DMS 273 (cell line): ENCODE measurements around the gene PDE6A.
"Not testable (repeated sequence)": the region's sequence is repeated elsewhere in the genome, so short reads cannot be mapped to it uniquely, and the experiment has no call there.

Experiments used
- DNase-seq: peaks from one replicate; lab custom pipeline; 2025; ENCODE audit not compliant: unreplicated experiment; lab: John Stamatoyannopoulos, UW

The PDE6A gene

GRCh38 chr5:149953436-149954121 lies 9.0 kb upstream of the PDE6A start:
- no peak for DNase-seq

DNA sequence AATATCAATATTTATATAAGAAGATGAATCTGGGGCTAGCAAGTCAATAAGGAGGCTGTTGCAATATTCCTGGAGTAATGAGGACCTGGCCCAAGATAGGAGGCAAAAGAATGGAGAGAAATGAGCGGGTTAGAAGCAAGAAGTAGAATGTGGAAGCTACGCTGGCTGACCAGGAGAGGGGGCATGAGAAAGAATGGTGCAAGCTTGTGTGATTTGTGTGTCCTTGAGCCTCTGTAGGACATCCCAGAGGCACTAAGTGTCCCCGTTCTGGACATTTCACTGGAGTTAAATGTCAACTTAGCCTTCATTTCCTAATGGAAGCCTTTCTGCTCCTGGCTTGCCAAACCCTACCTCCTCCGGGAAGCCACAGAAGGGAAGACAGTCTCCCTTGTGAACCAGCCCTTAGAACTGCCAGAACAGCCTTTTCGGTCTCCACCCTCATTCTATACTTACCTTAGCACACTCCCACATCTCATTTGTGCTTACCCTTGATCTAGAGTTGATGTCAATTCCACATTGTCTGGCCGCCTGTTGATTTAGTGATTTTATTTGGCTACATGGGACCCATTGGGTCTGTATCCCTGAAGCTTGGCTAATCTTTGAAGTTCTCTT lies 6.7 kb upstream of the PDE6A start:
- no peak for DNase-seq

- no peak for DNase-seq
Observed at GRCh38 chr5:149948993-149949392, 4.4 kb upstream of the PDE6A start.

GRCh38 chr5:149946118-149946517 lies 1.5 kb upstream of the PDE6A start:
- no peak for DNase-seq

- not testable (repeated sequence) for DNase-seq
Observed at GRCh38 chr5:149943177-149943949, 1.2 kb downstream of the PDE6A start.

GRCh38 chr5:149942741-149943169 lies 1.8 kb downstream of the PDE6A start:
- DNase-seq = not testable (repeated sequence)

GRCh38 chr5:149942199-149942598 lies 2.4 kb downstream of the PDE6A start:
- no peak for DNase-seq

GRCh38 chr5:149941795-149942194 lies 2.8 kb downstream of the PDE6A start:
- no peak for DNase-seq

DNA sequence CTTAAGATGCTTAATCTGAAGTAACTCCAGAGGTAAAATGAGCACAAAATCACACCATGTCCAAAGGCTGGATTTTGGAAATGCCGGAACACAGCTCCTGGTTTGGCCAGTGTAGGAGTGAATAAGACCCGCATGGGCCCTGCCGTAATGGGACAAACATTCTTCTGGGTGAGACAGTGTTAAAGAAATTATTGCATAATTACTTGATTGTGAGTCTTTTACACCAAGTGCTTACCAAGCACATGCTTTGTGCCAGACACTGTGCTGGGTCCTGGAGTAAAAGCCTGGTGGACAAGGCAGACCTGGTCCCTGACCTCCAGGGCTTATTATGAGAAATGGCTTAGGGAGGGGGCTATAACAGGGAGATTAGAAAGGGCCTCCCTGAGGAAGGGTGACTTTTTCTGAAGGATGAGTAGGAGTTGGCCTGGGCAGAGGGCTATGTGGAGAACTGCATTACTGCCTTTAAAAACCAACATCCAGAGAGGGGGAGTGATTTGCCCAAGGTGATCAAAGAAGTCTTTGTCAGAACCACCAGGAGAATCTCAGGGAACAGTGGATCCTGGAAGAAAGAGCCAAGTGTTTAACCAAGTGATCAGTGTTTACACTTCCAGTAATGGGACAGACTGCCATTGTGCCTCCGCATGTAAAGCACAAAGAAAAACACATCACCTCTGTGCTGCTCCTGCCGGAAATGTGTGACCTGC lies 3.5 kb downstream of the PDE6A start:
- no peak for DNase-seq

GRCh38 chr5:149940077-149940574 lies 4.5 kb downstream of the PDE6A start:
- no peak for DNase-seq

DNA sequence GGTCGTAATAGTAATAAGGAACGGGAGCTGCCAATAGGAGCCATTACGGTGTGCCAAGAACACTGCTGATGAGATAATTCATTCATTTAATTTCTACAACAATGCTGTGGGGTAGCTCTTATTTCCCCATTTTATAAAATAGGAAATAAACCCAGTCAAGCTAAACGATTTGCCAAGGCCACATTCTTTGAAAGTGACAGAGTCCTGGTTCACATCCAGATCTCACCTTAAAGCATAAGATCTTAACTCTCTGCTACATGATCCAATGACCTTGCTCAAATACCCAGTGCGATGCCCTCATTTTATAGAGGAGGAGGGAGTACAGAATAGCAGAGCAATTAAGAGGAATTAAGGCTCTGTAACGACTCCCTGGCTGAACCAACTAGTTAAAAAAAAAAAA lies 5.0 kb downstream of the PDE6A start:
- DNase-seq = no peak

DNA sequence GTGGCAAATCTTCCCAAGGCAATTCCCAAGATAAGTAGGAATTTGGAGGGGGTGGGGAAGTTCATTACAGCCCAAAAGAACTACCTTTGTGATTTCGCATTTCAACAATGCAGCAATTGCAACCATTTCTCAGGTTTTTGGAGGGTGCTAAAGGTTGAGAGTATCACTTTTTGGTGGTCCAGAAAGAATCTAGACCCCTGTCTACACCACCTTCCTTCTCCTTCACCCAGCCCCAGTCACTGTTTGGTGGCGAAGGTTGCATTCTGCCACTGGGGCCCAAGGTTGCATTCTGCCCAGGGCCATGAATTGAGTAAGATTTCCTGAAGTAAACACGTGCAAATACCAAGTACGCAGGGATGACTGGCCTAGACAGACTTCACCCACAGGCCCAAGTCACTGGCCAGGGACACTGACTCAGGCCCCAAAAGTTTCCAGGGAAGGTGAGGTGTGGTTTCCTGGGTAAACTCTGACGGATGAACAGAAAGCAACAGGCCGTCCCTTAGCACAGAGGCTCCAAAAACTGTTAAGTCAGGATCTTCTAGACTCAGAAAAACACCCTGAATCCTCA lies 5.7 kb downstream of the PDE6A start:
- DNase-seq = no peak

DNA sequence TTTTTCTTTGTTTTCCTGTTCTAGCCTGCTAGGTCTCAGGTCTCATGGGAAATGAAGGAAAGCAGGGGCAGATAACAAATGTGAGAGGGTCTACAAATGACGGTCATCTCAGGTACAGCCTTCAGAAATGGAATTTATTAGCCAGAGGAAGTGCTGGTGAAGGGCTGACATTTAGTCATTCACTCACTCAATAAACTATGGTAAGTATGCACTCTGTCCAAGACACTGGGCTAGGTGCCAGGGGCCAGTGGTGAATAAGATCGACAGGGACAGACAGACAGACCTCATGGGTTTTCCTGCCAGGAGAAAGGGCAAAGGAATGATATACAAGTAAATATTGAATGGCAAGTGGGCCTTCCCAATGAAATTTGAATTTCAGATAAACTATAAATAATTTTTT lies 6.3 kb downstream of the PDE6A start:
- DNase-seq = no peak

GRCh38 chr5:149937610-149938009 lies 7.0 kb downstream of the PDE6A start:
- peak; percentile 28 for DNase-seq

GRCh38 chr5:149936700-149937091 lies 7.9 kb downstream of the PDE6A start:
- DNase-seq = no peak

- DNase-seq = no peak
Observed at GRCh38 chr5:149936044-149936699, 8.4 kb downstream of the PDE6A start.

DNA sequence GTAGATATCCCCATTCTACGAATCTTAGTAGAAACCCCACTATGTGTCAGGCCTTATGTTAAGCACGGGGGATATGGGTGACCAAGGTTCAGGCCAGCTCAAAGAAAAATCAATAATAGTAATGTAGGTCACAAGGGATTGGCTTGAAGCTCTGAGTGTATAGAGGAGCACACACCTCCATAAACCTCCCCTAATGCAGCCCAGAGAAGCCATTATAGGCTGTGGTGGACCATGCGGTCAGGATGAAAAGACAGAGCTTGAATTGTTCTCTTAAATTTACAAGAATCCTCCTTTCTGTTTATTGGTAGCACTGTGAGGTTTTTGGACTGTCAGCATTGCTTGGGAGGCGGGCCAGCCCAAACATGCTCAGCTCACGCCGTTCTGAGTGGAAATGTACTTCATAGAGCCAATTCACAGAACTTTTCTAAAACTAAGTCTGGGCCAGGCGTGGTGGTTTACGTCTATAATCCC lies 9.1 kb downstream of the PDE6A start:
- DNase-seq = no peak

DNA sequence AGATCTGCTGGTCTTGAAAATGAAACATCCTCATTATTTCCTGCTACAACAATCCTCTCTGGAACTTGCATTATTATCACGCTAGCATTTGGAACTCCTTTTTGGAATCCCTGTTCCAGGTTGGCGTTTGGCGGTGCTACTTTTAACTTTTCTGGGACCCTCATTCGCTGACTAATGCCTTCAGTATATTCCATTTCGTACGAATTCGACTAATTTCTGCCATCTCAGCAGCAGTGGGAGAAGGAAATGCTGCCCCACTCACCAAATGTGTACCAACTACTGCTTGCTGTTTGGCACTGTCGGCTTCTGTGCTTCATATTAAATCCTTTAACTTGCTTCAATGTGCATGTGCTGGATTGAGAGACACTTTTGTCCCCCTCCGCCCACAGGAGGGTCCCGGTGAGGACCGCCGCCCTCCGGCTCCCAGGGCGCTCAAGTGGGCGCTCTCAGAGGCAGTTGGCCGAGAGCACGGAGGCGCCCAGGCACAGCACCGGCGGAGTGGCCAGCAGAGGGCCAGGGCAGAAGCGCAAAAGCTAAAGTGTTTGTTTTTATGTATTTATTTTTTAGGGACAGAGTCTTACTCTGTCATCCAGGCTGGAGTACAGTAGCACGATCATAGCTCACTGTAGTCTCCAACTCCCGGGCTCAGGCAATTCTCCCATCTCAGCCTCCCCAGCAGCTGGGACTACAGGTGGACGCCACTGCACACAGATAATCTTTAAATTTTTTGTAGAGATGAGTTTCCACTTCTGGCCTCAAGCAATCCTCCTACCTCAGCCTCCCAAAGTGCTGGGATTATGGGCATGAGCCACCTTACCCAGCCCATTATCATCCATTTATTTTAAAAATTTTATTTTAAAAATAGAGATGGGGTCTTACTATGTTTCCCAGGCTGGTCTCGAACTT lies 11.9 kb downstream of the PDE6A start:
- no peak for DNase-seq

GRCh38 chr5:149931992-149932436 lies 12.6 kb downstream of the PDE6A start:
- no peak for DNase-seq
